Mesothelial cell of epicardium (in vitro differentiated cells): Measurements from ENCODE around the gene TNRC6A. TPM values are rescaled to one million over a fixed set of nuclear protein-coding genes. Genes with fewer than 3 reads are reported as not detected.
"Not testable (repeated sequence)": the region's sequence is repeated elsewhere in the genome, so short reads cannot be mapped to it uniquely, and the experiment has no call there.

Experiments
- DNase-seq, 2 experiments: peaks; one replicate each; pipeline ENCODE4 v3.0.0; 2021; ENCODE audit warnings: low spot score in 2 of 2; ENCODE audit not compliant: unreplicated experiment in 2 of 2
- H3K27ac Mint-ChIP-seq: 2 replicates; pipeline ENCODE4 v1.8.0; 2021; ENCODE audit warnings: mixed read lengths
- H3K27me3 Mint-ChIP-seq: 2 replicates; pipeline ENCODE4 v1.8.0; 2021; ENCODE audit warnings: low read depth, mixed read lengths
- H3K36me3 Mint-ChIP-seq: 2 replicates; pipeline ENCODE4 v1.8.0; 2021; ENCODE audit warnings: mixed read lengths
- H3K4me1 Mint-ChIP-seq: 2 replicates; pipeline ENCODE4 v1.8.0; 2021; ENCODE audit warnings: mixed read lengths
- H3K4me3 Mint-ChIP-seq: 2 replicates; pipeline ENCODE4 v1.8.0; 2021; ENCODE audit warnings: mild to moderate bottlenecking, moderate library complexity, mixed read lengths
- H3K9me3 Mint-ChIP-seq: 2 replicates; pipeline ENCODE4 v1.8.0; 2021; ENCODE audit warnings: mixed read lengths
- CTCF ChIP-seq: fragments of 200-600 bp; sonication (generic); IDR thresholded peaks from one replicate; pipeline ENCODE4 v1.5.0; 2021; ENCODE audit warnings: antibody characterized with exemption; ENCODE audit not compliant: unreplicated experiment
- total RNA-seq: library from RNA; stranded (reverse); gene quantifications from 3 replicates; pipeline ENCODE4 v1.2.1, GENCODE V29; 2021

Gene TNRC6A
- total RNA-seq, 1 donor from 2014 or later = 89.7 TPM

- H3K9me3 Mint-ChIP-seq = no peaks in the 10 kb centered on the region
- peaks cover 18% of the 10 kb centered on the region for H3K4me1 Mint-ChIP-seq
- DNase-seq = no peak
- H3K36me3 Mint-ChIP-seq = peaks cover 10% of the 10 kb centered on the region
- no peak for TF ChIP-seq CTCF
- no peak overlapping the region for H3K4me3 Mint-ChIP-seq
- H3K27ac Mint-ChIP-seq = no peak overlapping the region
- H3K27me3 Mint-ChIP-seq = no peaks in the 10 kb centered on the region
Measured at GRCh38 chr16:24745791-24746190, 16.3 kb downstream of the TNRC6A start.

GRCh38 chr16:24747441-24747840 is 18.0 kb downstream of the TNRC6A start:
- DNase-seq = no peak
- peaks cover 9% of the 10 kb centered on the region for H3K36me3 Mint-ChIP-seq
- peak overlapping the region; percentile 32 for H3K27ac Mint-ChIP-seq
- H3K9me3 Mint-ChIP-seq = no peaks in the 10 kb centered on the region
- no peak for TF ChIP-seq CTCF
- H3K4me3 Mint-ChIP-seq = no peak overlapping the region
- H3K4me1 Mint-ChIP-seq = peaks cover 12% of the 10 kb centered on the region
- H3K27me3 Mint-ChIP-seq = no peaks in the 10 kb centered on the region

- Mint-ChIP-seq H3K27me3 (no peaks in the 10 kb centered on the region), H3K4me3 (no peak overlapping the region), H3K36me3 (peaks cover 9% of the 10 kb centered on the region), H3K4me1 (peaks cover 12% of the 10 kb centered on the region), H3K9me3 (no peaks in the 10 kb centered on the region), H3K27ac (peak overlapping the region; percentile 4)
- DNase-seq = no peak
- TF ChIP-seq CTCF = no peak
Measured at GRCh38 chr16:24748242-24748641, 18.8 kb downstream of the TNRC6A start.

GRCh38 chr16:24749310-24749709 is 19.9 kb downstream of the TNRC6A start:
- Mint-ChIP-seq H3K36me3 (peaks cover 9% of the 10 kb centered on the region), H3K4me1 (peaks cover 12% of the 10 kb centered on the region), H3K27ac (no peak overlapping the region), H3K9me3 (no peaks in the 10 kb centered on the region), H3K4me3 (no peak overlapping the region), H3K27me3 (no peaks in the 10 kb centered on the region)
- TF ChIP-seq CTCF = no peak
- no peak for DNase-seq

GRCh38 chr16:24749872-24750271 is 20.4 kb downstream of the TNRC6A start:
- H3K27ac Mint-ChIP-seq, DNase-seq, H3K36me3 Mint-ChIP-seq, H3K27me3 Mint-ChIP-seq, H3K4me3 Mint-ChIP-seq, H3K9me3 Mint-ChIP-seq: not testable (repeated sequence)
- peaks cover 12% of the 10 kb centered on the region for H3K4me1 Mint-ChIP-seq

GRCh38 chr16:24753000-24753399 is 23.5 kb downstream of the TNRC6A start:
- H3K27me3 Mint-ChIP-seq = no peaks in the 10 kb centered on the region
- peaks cover 7% of the 10 kb centered on the region for H3K4me1 Mint-ChIP-seq
- peaks cover 6% of the 10 kb centered on the region for H3K36me3 Mint-ChIP-seq
- no peaks in the 10 kb centered on the region for H3K9me3 Mint-ChIP-seq
- no peak overlapping the region for H3K27ac Mint-ChIP-seq
- TF ChIP-seq CTCF = no peak
- H3K4me3 Mint-ChIP-seq = no peak overlapping the region
- DNase-seq = no peak
